ENCODE results near the gene AP2M1.

- TF ChIP-seq CTCF (IDR thresholded peaks at IDR 0.05) (no peak), POLR2A (IDR thresholded peaks at IDR 0.05) (no peak)
Measured at GRCh38 chr3:184209146-184209923, 34.7 kb downstream of the AP2M1 start.

All from heart left ventricle (tissue), 13 donors.